NCI-H69 (cell line): ENCODE results near the gene RBMS1.

Source experiments
- DNase-seq: peaks from one replicate; lab custom pipeline; 2025; lab: John Stamatoyannopoulos, UW

Gene RBMS1

DNA sequence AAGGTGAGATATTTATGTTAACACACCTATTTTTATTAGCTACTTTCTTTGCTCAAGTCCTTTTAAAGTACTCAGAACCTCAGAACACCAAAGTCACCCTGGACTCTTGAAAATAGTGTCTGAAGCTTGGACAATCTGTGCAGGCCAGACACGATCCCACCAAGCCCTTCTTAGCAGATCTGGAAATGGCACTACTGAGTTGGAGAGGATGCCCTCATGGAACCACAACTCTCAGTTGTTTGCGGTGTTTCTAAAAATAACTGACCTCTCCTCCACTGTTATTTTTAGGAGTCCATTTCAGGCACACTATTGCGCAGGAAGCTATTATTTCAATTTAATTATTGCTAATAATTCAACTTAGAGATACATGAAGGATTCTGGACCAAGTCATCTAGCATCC, 190.1 kb downstream of the RBMS1 start:
- no peak for DNase-seq

DNA sequence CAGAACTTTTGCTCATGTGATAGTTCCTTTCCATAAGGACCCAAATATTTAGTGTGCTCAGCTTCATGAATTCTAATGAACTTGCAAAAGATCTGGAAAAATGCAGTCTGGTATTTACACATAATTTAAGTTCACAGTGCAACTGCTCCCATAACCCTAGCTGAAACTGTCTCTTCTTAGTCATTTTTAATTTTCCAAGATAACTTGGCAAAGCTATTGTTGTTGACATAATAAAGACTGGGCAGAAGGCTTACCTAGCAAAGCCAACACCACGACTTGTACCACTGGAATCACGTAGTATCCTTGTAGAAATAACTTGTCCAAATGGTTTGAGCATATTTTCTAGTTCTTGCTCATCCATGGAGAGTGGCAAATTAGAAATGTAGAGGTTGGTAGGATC, 190.5 kb downstream of the RBMS1 start:
- no peak for DNase-seq

DNA sequence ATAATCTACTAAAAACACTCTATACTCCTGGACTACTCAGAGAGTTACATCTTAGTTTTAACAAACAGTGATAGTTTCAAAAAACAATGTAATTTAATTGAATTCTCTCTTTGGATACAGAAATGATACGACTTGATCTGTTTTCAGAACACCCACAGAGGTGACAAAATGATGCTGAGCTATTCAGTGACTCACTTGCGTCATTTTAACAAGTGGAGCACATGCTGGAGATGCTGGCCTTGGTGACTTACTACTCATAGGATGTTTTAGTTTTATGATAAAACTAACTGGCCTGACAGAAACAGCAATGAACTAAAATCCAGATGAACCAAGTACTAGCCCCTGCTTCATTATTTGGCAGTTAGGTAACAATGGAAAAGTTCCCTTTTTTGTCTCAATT, 192.2 kb downstream of the RBMS1 start:
- DNase-seq, result no peak

DNA sequence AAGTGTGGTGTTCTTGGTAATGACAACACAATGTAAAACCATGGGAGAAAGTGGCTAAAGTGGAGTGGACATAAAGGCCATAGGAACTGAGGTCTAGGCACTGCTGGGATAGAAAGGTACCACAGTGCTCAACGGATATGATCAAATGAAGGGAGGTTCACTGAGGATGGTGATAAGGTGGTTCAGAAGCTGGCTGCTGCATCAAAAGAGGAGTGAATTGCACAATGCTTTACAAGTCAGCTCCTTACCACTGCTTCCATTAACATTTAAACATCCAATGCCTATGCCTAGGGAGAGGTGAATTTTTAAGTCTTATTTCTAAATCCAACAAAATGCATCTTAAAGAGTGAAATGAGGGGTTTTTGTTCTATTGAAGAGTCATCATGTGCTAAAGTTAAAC, 193.4 kb downstream of the RBMS1 start:
- DNase-seq, result no peak

DNA sequence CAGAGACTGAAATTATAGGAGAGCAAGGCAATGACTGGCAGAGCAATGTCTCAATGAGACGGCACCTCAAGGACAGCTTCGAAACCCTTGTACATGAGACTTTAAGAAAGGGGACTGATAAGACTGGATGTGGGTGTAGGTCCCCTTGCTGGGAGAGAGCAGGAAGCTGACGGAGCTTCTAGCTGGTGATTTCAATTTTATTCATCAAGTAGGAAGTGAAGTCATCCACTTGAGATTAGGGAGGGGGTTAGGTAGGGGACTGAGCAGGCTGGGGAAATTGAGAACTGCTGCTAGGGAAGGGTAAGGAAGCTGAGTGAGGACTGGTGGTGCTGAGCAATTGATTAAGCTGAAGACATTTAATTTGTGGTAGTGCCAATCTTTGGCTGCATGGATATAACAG, 194.1 kb downstream of the RBMS1 start:
- no peak for DNase-seq

DNA sequence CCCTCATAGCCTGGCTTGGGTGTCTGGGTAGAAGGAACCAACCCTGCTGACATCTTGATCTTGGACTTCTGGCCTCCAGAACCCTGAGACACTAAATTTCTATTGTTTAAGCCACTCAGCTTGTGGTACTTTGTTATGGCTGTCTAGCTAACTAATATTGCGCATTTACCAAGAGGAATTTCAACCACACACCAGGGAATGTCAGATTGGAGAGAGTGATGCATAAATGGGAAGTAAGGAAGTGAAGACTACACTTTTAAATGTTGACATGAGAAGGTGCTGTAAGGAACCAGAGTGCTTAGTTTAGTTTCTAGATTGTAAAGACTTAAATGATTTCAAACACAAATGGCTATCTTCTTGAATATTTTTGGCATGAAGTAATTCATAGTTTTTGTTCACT, 194.6 kb downstream of the RBMS1 start:
- DNase-seq, result no peak

DNA sequence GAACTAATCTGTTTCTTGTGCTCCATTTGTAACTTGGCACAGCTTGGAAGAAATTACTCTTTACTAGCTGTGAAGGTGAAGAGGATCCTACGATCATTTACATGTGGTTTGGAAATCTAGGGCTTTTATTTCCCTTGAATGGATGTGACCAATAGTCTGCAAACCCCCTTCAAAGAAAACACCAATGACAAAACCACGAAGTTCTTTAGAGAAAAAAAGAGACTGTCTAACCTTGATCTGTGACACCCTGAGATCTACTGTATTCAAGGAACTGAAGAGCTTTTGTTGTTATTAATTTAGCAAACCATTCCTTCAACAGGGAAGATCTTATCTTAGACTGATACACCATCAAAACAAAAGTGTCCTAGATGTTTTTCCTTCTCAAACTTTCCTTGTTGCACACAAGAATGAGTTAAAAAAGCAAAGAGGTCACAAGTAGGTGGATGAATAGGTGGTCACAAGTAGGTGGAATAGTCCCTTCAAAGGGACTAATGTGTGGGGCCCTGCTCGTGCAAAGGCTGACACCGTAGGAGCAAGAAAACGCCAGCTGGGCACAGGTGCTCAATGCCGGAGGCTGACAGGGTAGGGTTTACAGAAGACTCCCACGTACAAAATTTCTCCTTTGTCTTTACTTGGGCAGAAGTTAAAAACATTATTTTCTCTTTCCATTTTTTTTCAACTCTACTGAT, 197.9 kb downstream of the RBMS1 start:
- DNase-seq, result no peak

DNA sequence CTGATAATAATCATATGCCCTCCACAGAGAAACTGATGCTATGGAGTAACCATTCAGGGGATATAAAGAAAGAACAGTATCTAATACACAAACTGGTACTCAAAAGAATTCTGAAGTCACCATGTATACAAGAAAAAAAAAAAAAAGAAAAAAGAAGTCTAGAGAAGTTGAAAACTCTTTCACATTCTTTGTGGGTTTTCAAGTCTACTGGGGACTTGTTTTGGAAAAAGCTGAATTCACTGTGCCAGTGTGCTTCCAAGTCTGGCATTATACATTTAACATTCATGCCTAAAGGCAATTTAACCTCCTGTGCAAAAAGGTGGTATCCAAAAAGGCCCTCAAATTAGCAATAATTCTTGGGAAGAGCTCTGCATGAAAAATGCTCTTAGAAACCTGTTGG, 198.7 kb downstream of the RBMS1 start:
- DNase-seq, result no peak

DNA sequence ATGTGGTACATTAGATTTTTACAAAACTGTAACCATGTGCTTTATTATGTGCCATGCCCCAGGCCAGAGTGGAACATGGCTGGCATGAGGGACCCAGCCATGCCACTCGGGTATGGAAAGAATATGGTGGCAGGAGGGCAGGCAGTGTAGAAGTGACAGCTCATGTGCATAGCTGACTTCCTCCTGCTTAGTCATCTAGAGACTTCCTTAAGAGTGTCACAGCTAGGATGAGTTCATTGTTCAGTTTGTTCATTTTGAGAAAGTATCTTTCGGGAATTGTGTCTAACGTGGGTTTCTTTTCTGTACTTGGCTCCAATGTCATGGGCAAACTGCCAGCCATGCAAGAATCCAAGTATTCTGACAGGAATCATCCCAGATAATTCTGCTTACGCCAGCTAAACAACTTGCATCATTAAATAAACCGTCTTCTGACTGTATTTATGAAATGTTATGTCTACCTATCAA, 199.2 kb downstream of the RBMS1 start:
- no peak for DNase-seq

DNA sequence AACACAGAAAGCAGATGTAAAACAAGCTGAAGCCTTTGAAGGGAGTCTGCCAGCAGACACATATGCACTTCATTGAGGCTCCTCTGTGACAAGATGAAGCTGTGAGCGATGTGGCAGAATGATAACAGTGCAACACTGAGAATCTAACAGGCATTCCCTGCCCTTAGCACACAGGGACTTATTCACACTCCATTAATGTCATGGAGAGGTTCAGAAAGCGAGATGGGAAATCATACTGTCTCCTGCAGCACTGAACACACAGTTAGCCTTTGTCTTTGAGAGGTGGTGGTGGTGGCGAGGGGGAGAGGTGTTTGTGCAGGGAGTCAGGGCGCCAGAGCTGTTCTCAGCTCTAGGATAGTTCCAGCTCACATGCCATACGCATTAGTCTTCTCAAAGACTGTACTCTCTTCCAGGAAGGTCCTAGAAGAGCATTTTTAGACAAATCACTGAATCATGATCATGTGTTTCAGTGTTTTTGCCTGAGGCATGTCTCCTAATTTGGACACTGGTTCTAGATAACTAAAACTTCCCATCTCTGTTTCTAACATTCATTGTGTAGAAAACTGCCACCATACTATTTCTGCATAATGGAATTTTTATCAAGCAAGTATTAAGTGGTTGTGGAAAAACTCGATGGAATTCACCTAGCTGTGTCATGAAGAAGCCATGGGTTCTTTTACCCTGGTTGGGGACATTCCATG, 200.1 kb downstream of the RBMS1 start:
- DNase-seq, result no peak

DNA sequence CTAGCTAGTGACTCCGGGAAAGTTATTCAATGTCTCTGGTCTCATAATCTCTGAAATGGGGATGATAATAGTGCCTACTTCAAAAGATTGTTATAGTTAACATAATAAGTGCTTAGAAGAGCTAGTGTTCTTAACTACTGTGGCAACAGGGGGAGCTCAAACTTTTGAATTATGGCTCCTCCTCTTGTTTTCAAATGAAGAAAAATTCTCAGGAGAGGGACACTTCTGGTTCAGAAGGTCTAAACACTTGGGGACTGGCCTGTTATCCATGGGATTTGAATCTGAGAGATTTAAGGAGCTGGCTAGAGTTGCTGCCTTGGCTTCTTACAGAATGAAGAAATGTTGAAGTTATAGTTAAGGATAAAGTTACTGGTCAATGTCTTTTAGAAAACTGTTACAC, 201.4 kb downstream of the RBMS1 start:
- DNase-seq, result no peak

DNA sequence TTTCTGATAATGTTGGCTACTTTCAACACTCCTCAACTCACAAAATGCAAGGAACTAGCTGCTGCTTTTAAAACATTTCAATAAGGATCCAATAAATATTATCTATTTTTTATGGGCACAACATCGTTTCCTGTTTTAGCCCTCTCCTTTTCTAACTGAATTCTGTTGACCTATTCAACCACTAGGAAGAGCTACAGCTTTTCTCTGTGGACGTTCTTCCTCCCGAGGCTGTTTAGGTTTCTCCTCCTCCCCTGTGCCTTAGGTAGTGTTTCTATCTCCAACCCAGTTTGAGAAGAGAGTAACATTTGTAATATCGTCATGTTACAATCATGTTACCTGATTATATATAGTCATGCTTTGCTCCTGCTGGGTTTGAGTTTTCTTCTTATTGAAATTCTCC, 202.2 kb downstream of the RBMS1 start:
- DNase-seq, result no peak

DNA sequence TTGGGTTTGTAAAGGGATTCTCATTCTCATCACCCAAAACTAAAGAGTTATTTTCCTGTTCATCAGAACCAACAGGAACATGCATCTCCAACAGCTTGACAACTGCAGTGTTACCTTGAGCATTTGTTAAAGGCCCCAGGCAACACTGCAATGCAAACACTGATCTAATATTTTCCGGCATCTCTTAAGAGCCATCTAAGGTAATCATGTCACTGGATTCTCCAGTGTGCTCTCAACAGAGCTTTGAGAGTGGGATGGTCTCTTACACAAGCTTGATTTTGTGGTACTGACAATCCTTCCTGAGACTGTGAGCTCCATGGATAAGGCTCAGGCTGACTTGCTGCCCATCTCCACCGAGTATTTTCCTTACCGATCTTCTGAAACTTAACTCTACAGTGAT, 203.0 kb downstream of the RBMS1 start:
- DNase-seq, result no peak

DNA sequence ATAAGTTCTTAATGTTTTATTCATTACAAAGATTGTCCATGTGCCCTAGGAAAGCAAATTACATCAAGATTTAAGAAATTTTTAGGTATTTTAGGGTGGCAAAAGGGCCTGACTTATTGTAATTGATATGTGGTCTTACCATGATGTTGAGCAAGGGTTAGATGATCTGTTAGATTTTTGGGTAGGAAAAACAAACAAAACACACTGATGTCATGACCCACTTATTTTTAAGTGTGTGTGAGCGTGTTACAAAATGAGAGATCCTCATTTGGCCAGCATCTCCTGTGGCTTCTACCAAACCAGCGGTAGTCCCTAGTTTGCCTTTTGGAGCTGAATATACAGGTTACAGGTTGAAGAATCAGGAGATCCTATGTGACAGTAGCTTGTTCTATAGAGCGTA, 203.8 kb downstream of the RBMS1 start:
- no peak for DNase-seq

DNA sequence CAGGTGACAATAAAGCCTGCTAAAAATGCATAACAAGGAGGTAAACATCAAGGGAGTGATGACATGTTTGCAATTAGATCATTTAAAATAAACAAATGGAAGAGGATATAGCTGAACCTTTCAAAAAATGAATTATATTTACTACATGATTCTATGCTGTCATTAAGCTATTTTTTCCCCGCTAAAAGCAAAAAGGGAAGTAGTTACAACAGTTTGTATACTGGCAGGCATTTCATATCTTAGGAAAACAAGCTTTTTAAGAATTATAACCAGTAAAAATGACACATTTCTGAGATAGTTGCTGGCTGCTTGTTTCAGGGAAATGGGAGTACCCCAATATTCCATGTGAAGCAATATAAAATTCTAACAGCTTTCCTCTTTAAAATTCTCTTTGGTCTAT, 204.5 kb downstream of the RBMS1 start:
- no peak for DNase-seq

DNA sequence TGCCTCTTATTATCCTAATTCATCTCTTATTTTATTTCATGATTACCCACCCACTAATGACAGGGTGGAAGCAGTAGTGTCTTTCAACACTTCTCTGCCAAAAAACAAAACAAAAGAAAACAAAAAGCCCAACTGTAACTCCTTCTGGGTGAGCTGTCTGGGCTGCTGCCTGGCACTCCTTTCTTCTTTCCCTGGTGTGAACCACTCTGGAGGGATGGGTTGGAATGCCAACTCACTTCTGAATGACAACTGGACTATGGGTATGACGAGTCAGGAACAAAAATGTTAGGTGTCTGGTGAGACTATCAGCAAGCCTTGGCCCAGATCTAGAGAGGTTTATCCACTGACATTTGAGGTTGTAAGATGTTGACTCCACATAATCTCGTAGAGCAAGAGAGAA, 205.3 kb downstream of the RBMS1 start:
- peak; percentile 5 for DNase-seq

DNA sequence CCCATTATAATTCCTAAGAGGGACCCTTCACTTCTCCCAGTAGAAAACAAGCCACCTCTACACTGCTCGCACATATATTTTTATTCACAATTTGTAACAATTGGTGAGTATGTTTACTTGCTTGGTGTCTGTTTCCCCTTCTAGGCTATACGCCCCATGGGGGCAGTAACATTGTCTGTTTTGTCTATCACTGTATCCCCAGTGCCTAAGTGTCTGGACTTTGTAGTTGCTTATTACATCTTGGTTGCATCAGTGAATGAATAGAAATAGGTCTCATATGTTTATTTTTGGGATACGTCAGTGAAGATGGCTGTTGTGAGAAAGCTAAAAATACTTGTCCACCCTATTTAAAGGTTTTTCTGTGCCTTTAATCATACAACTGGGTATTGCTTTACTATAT, 206.1 kb downstream of the RBMS1 start:
- DNase-seq, result no peak

DNA sequence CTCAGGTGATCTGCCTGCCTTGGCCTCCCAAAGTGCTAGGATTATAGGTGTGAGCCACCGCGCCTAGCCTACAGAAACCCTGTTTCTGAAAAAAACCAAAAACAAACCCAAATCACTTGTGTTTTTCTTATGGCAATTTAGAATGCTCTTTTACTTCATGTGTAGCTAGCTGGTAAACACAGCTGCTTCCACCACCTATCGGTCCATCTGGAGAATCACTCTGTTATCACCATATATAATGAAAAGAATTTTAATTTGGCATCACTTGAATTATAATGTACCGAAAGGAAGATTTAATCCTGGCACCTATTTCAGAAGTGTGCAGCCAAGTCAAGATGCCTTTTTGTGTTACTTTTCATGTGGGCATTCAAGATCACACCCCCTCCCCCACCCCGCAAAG, 207.1 kb downstream of the RBMS1 start:
- no peak for DNase-seq

DNA sequence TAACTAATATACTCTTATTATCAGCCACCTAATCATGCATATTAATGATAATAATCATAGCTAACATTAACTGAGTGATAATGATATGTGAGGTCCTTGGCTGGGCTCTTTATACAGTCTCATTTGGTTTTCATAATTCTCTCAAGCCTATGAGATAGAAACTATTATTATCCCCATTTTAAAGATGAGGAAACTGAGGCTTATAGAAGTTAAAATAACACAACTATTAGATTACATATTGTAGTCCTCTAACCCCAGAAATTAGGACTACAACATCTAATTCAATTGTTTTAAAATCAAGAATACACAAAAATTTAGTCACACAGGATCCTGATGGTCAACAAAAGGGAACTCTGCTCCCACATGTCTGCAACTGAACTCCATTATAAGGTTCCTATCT, 209.9 kb downstream of the RBMS1 start:
- no peak for DNase-seq

DNA sequence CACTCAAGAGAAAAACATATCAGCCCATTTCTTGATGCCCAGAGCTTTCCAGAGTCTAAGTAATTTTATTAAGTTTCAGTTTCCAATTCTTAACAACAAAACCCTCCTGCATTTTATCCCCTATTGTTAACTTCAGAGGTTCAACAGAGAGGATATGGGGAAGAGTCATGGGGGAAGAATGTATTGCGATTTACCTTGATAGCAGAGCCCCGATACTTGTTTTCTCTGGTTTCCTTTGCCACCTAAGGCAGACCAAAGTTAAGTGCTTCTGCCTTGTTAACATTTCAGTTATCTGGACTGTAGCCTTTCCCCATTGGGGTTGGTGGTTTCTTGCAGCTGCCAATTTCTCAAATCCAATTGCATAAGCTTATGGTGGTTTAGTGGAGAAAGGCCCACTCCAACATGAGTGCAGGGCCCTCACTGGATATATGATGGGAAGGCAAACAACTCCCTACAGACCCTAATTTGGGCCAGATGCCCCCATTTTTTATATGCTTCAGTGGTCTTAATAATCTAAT, 211.5 kb downstream of the RBMS1 start:
- DNase-seq, result no peak

DNA sequence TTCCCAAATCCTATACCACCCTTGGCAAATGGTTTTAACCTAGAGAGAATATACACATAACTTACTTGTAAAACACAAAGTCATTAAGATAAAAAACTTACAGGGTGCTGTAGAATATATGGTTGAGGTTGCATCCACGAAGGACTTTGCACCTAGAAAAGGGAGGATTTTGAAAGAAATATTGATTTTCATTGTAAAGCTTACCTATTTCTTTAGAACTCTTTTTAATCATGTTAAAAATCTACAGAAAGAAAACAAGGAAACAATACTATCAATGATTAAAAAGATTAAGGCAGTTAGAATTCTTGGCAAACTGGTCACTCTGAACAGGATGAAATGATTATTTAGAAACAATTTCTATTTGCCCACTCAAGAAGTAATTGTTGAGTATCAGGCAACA, 212.4 kb downstream of the RBMS1 start:
- no peak for DNase-seq

DNA sequence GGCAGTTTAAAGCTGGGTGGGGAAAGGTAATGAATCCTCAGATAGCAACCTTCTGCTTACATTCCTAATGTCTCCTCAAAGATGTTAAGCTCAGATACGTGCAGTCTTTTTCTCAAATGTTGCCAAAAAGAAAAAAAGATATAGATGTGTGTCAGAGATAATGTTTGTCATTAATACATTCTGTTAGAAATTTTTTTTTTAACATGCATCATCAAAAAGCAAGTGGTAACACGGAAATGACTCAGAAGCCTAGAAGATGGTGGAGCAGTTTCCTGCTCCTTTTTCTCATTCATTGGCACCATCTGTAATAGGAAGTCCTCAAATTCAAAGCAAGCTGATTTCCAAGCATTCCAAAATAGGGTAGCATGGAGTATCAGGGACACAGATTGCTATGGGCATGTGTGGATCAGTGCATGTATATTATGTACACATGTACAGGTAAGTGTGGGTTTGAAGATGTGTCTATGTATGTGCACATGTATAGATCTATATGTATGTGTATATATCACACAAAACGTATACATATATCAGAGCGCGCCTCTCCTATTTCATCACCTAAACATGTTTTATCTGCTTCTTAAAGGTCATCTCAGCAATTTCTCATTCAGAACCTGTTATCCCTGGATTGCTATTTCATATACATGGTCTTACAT, 213.7 kb downstream of the RBMS1 start:
- DNase-seq, result no peak

DNA sequence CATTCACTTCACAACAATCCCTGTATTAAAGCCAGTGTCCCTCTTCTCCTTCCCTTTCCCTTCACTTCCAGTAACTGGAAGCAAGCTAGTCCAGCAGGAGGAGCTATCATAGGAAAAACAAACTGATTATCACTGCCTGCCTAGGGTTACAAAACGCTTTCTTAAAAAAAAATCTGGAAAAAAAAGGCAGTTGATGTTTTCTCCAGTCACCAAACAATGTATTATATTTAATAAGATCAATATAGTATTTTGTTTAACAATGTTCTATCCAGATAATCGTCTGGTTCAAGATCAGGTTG, 214.8 kb downstream of the RBMS1 start:
- DNase-seq, result peak; percentile 2
